GM12864 (cell line): ENCODE measurements around the gene EVPL.

Experiments
- DNase-seq: peaks from one replicate; pipeline ENCODE4 v3.0.0-alpha.2; 2011; ENCODE audit warnings: low read depth
- H3K4me3 ChIP-seq: 2 replicates; pipeline ENCODE4 v1.5.1; 2011; ENCODE audit warnings: mild to moderate bottlenecking, low read depth, low read length, control low read depth
- TF ChIP-seq, protein P1 (sequence below): IDR thresholded peaks from 2 replicates; pipeline ENCODE4 v1.5.1; 2011; ENCODE audit warnings: low read depth, mild to moderate bottlenecking, moderate library complexity, low read length, control low read depth, inconsistent platforms; ENCODE audit errors: missing control alignments

The EVPL gene

GRCh38 chr17:76024353-76024752, 2.8 kb downstream of the EVPL start:
- H3K4me3 ChIP-seq = no peak overlapping the region
- DNase-seq = no peak
- TF ChIP-seq, protein P1, sequence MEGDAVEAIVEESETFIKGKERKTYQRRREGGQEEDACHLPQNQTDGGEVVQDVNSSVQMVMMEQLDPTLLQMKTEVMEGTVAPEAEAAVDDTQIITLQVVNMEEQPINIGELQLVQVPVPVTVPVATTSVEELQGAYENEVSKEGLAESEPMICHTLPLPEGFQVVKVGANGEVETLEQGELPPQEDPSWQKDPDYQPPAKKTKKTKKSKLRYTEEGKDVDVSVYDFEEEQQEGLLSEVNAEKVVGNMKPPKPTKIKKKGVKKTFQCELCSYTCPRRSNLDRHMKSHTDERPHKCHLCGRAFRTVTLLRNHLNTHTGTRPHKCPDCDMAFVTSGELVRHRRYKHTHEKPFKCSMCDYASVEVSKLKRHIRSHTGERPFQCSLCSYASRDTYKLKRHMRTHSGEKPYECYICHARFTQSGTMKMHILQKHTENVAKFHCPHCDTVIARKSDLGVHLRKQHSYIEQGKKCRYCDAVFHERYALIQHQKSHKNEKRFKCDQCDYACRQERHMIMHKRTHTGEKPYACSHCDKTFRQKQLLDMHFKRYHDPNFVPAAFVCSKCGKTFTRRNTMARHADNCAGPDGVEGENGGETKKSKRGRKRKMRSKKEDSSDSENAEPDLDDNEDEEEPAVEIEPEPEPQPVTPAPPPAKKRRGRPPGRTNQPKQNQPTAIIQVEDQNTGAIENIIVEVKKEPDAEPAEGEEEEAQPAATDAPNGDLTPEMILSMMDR = no peak

DNA sequence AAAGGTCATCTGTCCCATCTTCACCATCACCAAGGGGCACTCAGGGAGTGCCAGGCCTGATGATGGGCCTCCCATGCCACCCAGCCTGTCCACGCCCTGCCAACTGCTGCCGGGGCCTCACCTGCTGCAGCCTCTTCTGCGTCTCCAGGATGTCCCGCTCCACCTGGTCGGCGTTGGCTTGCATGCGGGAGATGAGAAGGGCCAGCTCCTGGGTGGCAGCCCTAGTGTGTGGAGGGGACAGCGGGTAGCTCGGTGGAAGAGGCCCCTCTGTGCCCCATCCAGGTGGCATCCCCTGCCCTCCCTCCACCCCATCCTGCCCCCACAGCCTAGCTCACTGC, 3.2 kb downstream of the EVPL start:
- TF ChIP-seq, protein P1 = no peak
- DNase-seq = no peak
- no peak overlapping the region for H3K4me3 ChIP-seq

DNA sequence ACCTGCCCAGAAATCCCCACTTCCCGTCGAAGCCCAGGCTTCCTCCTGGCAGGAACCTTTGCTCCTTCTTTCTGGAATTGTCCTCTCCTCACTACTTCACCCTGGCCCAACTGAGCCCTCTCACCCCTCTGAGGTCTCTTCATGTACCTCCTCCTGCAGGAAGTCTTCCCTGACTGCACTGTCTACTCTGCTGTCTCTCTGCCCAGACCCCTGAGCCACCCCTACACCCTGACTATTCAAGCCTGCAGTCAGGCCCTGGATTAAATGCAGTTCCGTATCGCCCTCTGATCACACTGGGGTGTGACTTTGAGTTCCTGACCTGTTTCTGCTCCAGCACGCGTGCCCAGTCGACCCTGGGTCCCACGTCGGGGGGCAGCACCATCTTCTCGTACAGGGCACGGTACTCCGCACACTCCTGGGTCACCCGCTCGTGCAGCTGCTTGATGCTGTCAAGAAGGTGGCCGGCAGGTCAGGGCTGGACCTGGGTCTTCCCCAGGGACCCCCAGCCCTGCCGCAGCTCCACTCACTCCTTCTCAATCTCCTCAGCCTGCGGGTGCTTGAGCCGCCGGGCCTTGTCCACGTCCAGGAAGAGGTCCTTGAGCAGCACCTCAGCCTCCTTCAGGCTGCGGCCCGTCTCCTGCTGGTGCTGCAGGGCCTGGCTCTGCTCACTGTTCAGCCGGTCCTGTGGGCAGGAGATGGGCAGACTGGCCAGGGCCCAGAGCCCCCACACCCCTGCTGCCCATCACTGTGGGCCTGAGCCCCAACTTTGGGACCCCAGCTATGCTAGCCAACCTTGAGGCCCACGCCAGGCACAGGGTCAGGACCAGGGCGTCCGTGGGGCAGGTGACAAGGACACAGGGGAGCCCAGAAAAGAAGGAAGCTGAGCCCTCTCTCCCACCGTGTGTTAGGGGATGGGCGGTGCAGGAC, 3.9 kb downstream of the EVPL start:
- H3K4me3 ChIP-seq = no peak overlapping the region
- TF ChIP-seq, protein P1 = no peak
- no peak for DNase-seq

GRCh38 chr17:76022285-76022684, 4.8 kb downstream of the EVPL start:
- no peak overlapping the region for H3K4me3 ChIP-seq
- DNase-seq = no peak
- TF ChIP-seq, protein P1 = no peak

- TF ChIP-seq, protein P1 = no peak
- H3K4me3 ChIP-seq = no peak overlapping the region
- no peak for DNase-seq
Measured at GRCh38 chr17:76019833-76020467, 7.2 kb downstream of the EVPL start.

GRCh38 chr17:76018801-76019200, 8.3 kb downstream of the EVPL start:
- TF ChIP-seq, protein P1 = no peak
- H3K4me3 ChIP-seq = no peak overlapping the region
- DNase-seq = no peak
